ENCODE measurements around the gene HOXD12.
A peak's percentile ranks its signal among the peaks of the same experiment; 100 is the strongest.

- TF ChIP-seq EZH2 (IDR thresholded peaks at IDR 0.05; ENCODE audit: low read depth, unreplicated experiment) (peak; percentile 52), CTCF (conservative IDR thresholded peaks at IDR 0.05; ENCODE audit: low read depth in 2 of 2) (no peak)
Observed at GRCh38 chr2:176137252-176137580, 37.6 kb downstream of the HOXD12 start.
